Measurements from ENCODE around the gene VEGFA.

Gene VEGFA

DNA sequence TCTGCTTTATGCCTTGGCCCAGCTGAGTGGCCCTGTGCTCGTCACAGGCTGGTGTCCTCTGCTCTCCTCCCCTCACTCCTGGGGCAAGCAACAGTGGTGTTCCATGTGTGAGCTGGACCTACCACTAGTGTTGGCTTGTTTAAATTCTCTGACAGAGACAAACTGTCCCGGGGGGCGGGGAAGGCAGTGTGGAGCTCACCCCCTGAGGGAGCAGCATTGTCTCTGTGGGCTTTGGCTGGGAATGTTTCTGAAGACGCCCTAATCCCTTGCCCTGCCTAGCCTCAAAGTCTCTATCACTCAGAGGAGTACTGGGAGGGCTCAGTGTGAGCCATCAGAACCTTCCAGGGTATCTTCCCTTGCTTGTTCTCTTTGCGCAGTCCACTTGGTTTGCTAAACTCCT, 5.2 kb upstream of the VEGFA start:
- TF ChIP-seq CTCF (IDR thresholded peaks at IDR 0.05; ENCODE audit: insufficient read depth, low read length), result no peak
- no peak for TF ChIP-seq GABPA (IDR thresholded peaks at IDR 0.05; ENCODE audit: low read depth)
- TF ChIP-seq REST (IDR thresholded peaks at IDR 0.05; ENCODE audit: insufficient replicate concordance, low read depth), result no peak
- TF ChIP-seq SPI1 (IDR thresholded peaks at IDR 0.05; ENCODE audit: borderline replicate concordance, low read depth), result no peak
- TF ChIP-seq POLR2AphosphoS5 (IDR thresholded peaks at IDR 0.05; ENCODE audit: low read depth), result no peak
- no peak overlapping the region for H3K4me3 ChIP-seq (replicated peaks; ENCODE audit: insufficient read depth, low read length)
- no peak for DNase-seq (ENCODE audit: low read depth in 1 of 2, low spot score in 1 of 2)
- no peaks in the 10 kb centered on the region for H3K27me3 ChIP-seq (ENCODE audit: insufficient read depth, poor library complexity, severe bottlenecking)
- no peak overlapping the region for H3K27ac ChIP-seq (replicated peaks)

GRCh38 chr6:43765776-43766499, 4.1 kb upstream of the VEGFA start:
- Histone ChIP-seq H3K27ac (replicated peaks) (no peak overlapping the region), H3K27me3 (ENCODE audit: insufficient read depth, poor library complexity, severe bottlenecking) (no peaks in the 10 kb centered on the region), H3K4me3 (replicated peaks; ENCODE audit: insufficient read depth, low read length) (no peak overlapping the region)
- TF ChIP-seq REST (IDR thresholded peaks at IDR 0.05; ENCODE audit: insufficient replicate concordance, low read depth) (no peak), CTCF (IDR thresholded peaks at IDR 0.05; ENCODE audit: insufficient read depth, low read length) (no peak), POLR2AphosphoS5 (IDR thresholded peaks at IDR 0.05; ENCODE audit: low read depth) (no peak), GABPA (IDR thresholded peaks at IDR 0.05; ENCODE audit: low read depth) (no peak), SPI1 (IDR thresholded peaks at IDR 0.05; ENCODE audit: borderline replicate concordance, low read depth) (no peak)
- DNase-seq (ENCODE audit: low read depth in 1 of 2, low spot score in 1 of 2), result no peak

DNA sequence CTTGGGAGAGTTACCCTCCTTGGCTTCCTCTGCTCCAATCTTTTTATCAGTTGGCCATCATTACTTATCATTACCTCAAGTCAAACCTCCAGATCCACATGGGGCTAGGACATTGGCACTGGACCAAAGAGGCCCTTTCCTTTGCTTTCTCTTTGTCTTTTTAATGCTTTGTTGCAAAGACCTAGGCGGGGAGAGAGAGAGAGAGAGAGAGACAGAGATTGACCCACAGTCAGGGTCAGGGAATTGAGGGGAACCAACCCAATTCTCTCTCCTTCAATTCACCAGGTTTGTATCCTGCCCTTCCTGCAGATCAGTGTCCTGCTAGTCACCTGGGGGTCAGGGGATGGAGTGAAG, 3.5 kb upstream of the VEGFA start:
- H3K27ac ChIP-seq (replicated peaks), result no peak overlapping the region
- DNase-seq (ENCODE audit: low read depth in 1 of 2, low spot score in 1 of 2), result no peak
- no peaks in the 10 kb centered on the region for H3K27me3 ChIP-seq (ENCODE audit: insufficient read depth, poor library complexity, severe bottlenecking)
- H3K4me3 ChIP-seq (replicated peaks; ENCODE audit: insufficient read depth, low read length), result no peak overlapping the region
- TF ChIP-seq SPI1 (IDR thresholded peaks at IDR 0.05; ENCODE audit: borderline replicate concordance, low read depth) (no peak), REST (IDR thresholded peaks at IDR 0.05; ENCODE audit: insufficient replicate concordance, low read depth) (no peak)

Data from HL-60 (cell line).